Neural progenitor cell (in vitro differentiated cells): ENCODE measurements around the gene GRIFIN.

Source experiments
- CTCF ChIP-seq: fragments of 200-600 bp; sonication (generic); IDR thresholded peaks from 2 replicates; pipeline ENCODE4 v1.5.1; 2017; ENCODE audit warnings: antibody characterized with exemption, mild to moderate bottlenecking
- EZH2 ChIP-seq: fragments of 200-600 bp; sonication (generic); IDR thresholded peaks from 2 replicates; pipeline ENCODE4 v1.6.1; 2017; ENCODE audit warnings: antibody characterized with exemption, mild to moderate bottlenecking, moderate library complexity
- EZH2phosphoT487 ChIP-seq: fragments of 200-600 bp; sonication (generic); IDR thresholded peaks from 2 replicates; pipeline ENCODE4 v1.6.1; 2017; ENCODE audit warnings: antibody characterized with exemption

DNA sequence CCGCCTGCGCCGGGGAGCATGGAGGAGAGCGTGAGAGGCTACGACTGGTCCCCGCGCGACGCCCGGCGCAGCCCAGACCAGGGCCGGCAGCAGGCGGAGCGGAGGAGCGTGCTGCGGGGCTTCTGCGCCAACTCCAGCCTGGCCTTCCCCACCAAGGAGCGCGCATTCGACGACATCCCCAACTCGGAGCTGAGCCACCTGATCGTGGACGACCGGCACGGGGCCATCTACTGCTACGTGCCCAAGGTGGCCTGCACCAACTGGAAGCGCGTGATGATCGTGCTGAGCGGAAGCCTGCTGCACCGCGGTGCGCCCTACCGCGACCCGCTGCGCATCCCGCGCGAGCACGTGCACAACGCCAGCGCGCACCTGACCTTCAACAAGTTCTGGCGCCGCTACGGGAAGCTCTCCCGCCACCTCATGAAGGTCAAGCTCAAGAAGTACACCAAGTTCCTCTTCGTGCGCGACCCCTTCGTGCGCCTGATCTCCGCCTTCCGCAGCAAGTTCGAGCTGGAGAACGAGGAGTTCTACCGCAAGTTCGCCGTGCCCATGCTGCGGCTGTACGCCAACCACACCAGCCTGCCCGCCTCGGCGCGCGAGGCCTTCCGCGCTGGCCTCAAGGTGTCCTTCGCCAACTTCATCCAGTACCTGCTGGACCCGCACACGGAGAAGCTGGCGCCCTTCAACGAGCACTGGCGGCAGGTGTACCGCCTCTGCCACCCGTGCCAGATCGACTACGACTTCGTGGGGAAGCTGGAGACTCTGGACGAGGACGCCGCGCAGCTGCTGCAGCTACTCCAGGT is 43.1 kb downstream of the GRIFIN start:
- no peak for TF ChIP-seq EZH2phosphoT487
- TF ChIP-seq CTCF = no peak
- TF ChIP-seq EZH2 = no peak
